NB4 (cell line): ENCODE measurements around the gene CPXM2.

Source experiments
- DNase-seq: peaks from one replicate; pipeline ENCODE4 v3.0.0; 2010; ENCODE audit warnings: low read depth
- H3K4me3 ChIP-seq: one replicate; pipeline ENCODE4 v1.5.1; 2011; ENCODE audit warnings: mild to moderate bottlenecking, low read depth, low read length, moderate library complexity
- MYC ChIP-seq: IDR thresholded peaks from 2 replicates; pipeline ENCODE4 v1.6.1; 2011; ENCODE audit warnings: low read depth, low read length
- POLR2A ChIP-seq: IDR thresholded peaks from 2 replicates; pipeline ENCODE4 v1.6.1; 2011; ENCODE audit warnings: mild to moderate bottlenecking; ENCODE audit not compliant: insufficient read length; ENCODE audit errors: extremely low read depth
- TF ChIP-seq, protein P1 (sequence below): IDR thresholded peaks from one replicate; pipeline ENCODE4 v1.5.1; 2012; ENCODE audit warnings: low read depth, low read length
- TF ChIP-seq, protein P2 (sequence below): IDR thresholded peaks from 2 replicates; pipeline ENCODE4 v1.6.1; 2011; ENCODE audit warnings: low read depth, low read length

CPXM2 gene

GRCh38 chr10:123858907-123859652 lies 32.5 kb downstream of the CPXM2 start:
- DNase-seq = no peak
- H3K4me3 ChIP-seq = no peak overlapping the region
- TF ChIP-seq POLR2A = no peak
- TF ChIP-seq, protein P1, sequence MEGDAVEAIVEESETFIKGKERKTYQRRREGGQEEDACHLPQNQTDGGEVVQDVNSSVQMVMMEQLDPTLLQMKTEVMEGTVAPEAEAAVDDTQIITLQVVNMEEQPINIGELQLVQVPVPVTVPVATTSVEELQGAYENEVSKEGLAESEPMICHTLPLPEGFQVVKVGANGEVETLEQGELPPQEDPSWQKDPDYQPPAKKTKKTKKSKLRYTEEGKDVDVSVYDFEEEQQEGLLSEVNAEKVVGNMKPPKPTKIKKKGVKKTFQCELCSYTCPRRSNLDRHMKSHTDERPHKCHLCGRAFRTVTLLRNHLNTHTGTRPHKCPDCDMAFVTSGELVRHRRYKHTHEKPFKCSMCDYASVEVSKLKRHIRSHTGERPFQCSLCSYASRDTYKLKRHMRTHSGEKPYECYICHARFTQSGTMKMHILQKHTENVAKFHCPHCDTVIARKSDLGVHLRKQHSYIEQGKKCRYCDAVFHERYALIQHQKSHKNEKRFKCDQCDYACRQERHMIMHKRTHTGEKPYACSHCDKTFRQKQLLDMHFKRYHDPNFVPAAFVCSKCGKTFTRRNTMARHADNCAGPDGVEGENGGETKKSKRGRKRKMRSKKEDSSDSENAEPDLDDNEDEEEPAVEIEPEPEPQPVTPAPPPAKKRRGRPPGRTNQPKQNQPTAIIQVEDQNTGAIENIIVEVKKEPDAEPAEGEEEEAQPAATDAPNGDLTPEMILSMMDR = no peak
- TF ChIP-seq MYC = no peak
- TF ChIP-seq, protein P2, sequence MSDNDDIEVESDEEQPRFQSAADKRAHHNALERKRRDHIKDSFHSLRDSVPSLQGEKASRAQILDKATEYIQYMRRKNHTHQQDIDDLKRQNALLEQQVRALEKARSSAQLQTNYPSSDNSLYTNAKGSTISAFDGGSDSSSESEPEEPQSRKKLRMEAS = no peak

GRCh38 chr10:123858077-123858681 lies 33.4 kb downstream of the CPXM2 start:
- no peak for DNase-seq
- TF ChIP-seq POLR2A (no peak), MYC (no peak)
- TF ChIP-seq, protein P2 = no peak
- TF ChIP-seq, protein P1 = no peak
- no peak overlapping the region for H3K4me3 ChIP-seq

- TF ChIP-seq, protein P1 = no peak
- no peak for TF ChIP-seq POLR2A
- TF ChIP-seq MYC = no peak
- DNase-seq = no peak
- no peak overlapping the region for H3K4me3 ChIP-seq
Measured at GRCh38 chr10:123857616-123858015, 34.0 kb downstream of the CPXM2 start.

GRCh38 chr10:123855008-123855684 lies 36.5 kb downstream of the CPXM2 start:
- no peak overlapping the region for H3K4me3 ChIP-seq
- no peak for DNase-seq
- TF ChIP-seq MYC (no peak), POLR2A (no peak)
- TF ChIP-seq, protein P2 = no peak
- TF ChIP-seq, protein P1 = no peak

GRCh38 chr10:123854498-123854897 lies 37.1 kb downstream of the CPXM2 start:
- no peak overlapping the region for H3K4me3 ChIP-seq
- TF ChIP-seq, protein P1 = no peak
- TF ChIP-seq POLR2A = no peak
- TF ChIP-seq MYC = no peak
- TF ChIP-seq, protein P2 = no peak

More at GRCh38 chr10:123854498-123854897, 37.1 kb downstream of the CPXM2 start:
- DNase-seq = no peak
